A549 (cell line): ENCODE results near the gene SHC1.

Experiments used
- CBX2 ChIP-seq: fragments of 200-600 bp; sonication (generic); IDR thresholded peaks from 2 replicates; pipeline ENCODE4 v1.6.1; 2016; ENCODE audit warnings: low read depth, mild to moderate bottlenecking, borderline replicate concordance
- CHD2 ChIP-seq: fragments of 150-350 bp; IDR thresholded peaks from 2 replicates; pipeline ENCODE4 v1.6.1; 2014; ENCODE audit warnings: low read length; ENCODE audit not compliant: partially characterized antibody
- ESRRA ChIP-seq: fragments of 150-350 bp; IDR thresholded peaks from 2 replicates; pipeline ENCODE4 v1.6.1; 2014; ENCODE audit warnings: mild to moderate bottlenecking, low read length, borderline replicate concordance
- FOSB ChIP-seq: fragments of 250-450 bp; sonication (Bioruptor Pico); IDR thresholded peaks from 2 replicates; pipeline ENCODE4 v1.5.0; 2020; ENCODE audit warnings: mild to moderate bottlenecking, moderate library complexity
- MAZ ChIP-seq: fragments of 150-350 bp; IDR thresholded peaks from 2 replicates; pipeline ENCODE4 v1.6.1; 2014; ENCODE audit warnings: antibody characterized with exemption, low read depth, low read length, borderline replicate concordance
- PHF8 ChIP-seq: fragments of 200-600 bp; sonication (generic); IDR thresholded peaks from 2 replicates; pipeline ENCODE4 v1.6.1; 2016; ENCODE audit warnings: low read depth, mild to moderate bottlenecking, antibody characterized with exemption, moderate library complexity, borderline replicate concordance
- POLR2A ChIP-seq: IDR thresholded peaks from 2 replicates; pipeline ENCODE4 v1.6.1; 2012; ENCODE audit warnings: mild to moderate bottlenecking, low read length
- RAD21 ChIP-seq, 2 experiments: fragments of >200 bp in 1 of 2; sonication (Bioruptor Twin) in 1 of 2; formaldehyde crosslinking in 1 of 2; IDR thresholded peaks in 1 of 2; conservative IDR thresholded peaks in 1 of 2; 2 replicates in 1 of 2; 3 replicates in 1 of 2; pipeline ENCODE4 v1.6.1; 2012 to 2018; ENCODE audit warnings: inconsistent platforms in 1 of 2
- RARB ChIP-seq: fragments of 250-450 bp; sonication (Bioruptor Pico); IDR thresholded peaks from 2 replicates; pipeline ENCODE4 v1.8.0; 2021; ENCODE audit warnings: mild to moderate bottlenecking, moderate library complexity
- ZFP36 ChIP-seq: fragments of 450-650 bp; IDR thresholded peaks from 2 replicates; pipeline ENCODE4 v1.6.1; 2014; ENCODE audit warnings: borderline replicate concordance; ENCODE audit not compliant: partially characterized antibody
- TF ChIP-seq, protein P1 (sequence below): fragments of >200 bp; sonication (Bioruptor Twin); formaldehyde crosslinking; IDR thresholded peaks from 3 replicates; pipeline ENCODE4 v1.5.1; 2016
- TF ChIP-seq, protein P2 (sequence below): fragments of 450-650 bp; IDR thresholded peaks from 2 replicates; pipeline ENCODE4 v1.6.1; 2014; ENCODE audit warnings: antibody characterized with exemption

DNA sequence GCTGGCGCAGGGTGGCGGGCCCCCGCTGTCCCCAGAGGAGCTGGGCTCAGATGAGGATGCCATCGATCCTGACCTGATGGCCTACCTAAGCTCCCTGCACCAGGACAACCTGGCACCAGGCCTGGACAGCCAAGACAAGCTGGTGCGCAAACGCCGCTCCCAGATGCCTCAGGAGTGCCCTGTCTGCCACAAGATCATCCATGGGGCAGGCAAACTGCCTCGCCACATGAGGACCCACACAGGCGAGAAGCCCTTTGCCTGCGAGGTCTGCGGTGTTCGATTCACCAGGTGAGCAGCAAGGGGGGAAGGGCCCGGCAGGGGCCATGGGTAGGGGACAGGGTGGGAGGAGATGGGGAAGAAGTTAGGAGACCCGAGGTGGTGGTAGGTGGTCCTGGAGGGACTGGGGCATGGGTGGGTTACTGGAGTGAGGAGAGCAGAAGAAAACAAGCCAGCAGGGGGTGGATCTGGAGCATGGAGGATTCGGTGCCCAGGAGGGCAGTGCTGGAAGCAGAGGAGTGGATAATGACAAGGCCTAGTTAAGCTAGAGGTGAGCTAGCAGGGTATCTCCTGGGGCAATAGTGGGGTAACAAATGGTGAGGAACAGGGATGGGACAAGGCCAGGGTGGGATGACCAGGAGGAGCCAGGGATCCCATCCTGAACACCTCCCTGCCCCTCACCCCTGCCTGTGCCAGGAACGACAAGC lies 45.1 kb upstream of the SHC1 start:
- TF ChIP-seq PHF8 (no peak), POLR2A (no peak), ZFP36 (no peak), RARB (CRISPR knock-in tag) (no peak), ESRRA (no peak), CHD2 (no peak), CBX2 (no peak), RAD21 (conservative IDR thresholded peaks at IDR 0.05 in 1 of 2, IDR thresholded peaks at IDR 0.05 in 1 of 2) (no peak), MAZ (no peak), FOSB (CRISPR knock-in tag) (no peak)
- TF ChIP-seq, protein P1, sequence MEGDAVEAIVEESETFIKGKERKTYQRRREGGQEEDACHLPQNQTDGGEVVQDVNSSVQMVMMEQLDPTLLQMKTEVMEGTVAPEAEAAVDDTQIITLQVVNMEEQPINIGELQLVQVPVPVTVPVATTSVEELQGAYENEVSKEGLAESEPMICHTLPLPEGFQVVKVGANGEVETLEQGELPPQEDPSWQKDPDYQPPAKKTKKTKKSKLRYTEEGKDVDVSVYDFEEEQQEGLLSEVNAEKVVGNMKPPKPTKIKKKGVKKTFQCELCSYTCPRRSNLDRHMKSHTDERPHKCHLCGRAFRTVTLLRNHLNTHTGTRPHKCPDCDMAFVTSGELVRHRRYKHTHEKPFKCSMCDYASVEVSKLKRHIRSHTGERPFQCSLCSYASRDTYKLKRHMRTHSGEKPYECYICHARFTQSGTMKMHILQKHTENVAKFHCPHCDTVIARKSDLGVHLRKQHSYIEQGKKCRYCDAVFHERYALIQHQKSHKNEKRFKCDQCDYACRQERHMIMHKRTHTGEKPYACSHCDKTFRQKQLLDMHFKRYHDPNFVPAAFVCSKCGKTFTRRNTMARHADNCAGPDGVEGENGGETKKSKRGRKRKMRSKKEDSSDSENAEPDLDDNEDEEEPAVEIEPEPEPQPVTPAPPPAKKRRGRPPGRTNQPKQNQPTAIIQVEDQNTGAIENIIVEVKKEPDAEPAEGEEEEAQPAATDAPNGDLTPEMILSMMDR, result no peak
- TF ChIP-seq, protein P2, sequence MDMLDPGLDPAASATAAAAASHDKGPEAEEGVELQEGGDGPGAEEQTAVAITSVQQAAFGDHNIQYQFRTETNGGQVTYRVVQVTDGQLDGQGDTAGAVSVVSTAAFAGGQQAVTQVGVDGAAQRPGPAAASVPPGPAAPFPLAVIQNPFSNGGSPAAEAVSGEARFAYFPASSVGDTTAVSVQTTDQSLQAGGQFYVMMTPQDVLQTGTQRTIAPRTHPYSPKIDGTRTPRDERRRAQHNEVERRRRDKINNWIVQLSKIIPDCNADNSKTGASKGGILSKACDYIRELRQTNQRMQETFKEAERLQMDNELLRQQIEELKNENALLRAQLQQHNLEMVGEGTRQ, result no peak
